Choroid plexus epithelial cell (primary cell): ENCODE results near the gene TEX26.

ENCODE experiments used
- DNase-seq: peaks from one replicate; pipeline ENCODE4 v3.0.0-alpha.2; 2010; ENCODE audit warnings: low read depth
- H3K4me3 ChIP-seq: 2 replicates; pipeline ENCODE4 v1.5.1; 2011; ENCODE audit warnings: low read depth, mild to moderate bottlenecking, control low read depth, low read length, moderate library complexity
- CTCF ChIP-seq: conservative IDR thresholded peaks from 2 replicates; pipeline ENCODE4 v1.5.1; 2011; ENCODE audit warnings: low read depth, mild to moderate bottlenecking, control low read depth, inconsistent platforms, low read length, moderate library complexity

Gene TEX26

GRCh38 chr13:30898070-30898469, 34.4 kb upstream of the TEX26 start:
- DNase-seq = no peak
- H3K4me3 ChIP-seq = no peak overlapping the region
- no peak for TF ChIP-seq CTCF

- H3K4me3 ChIP-seq = no peak overlapping the region
- DNase-seq = peak; percentile 99
- TF ChIP-seq CTCF = peak; percentile 38
Observed at GRCh38 chr13:30898678-30899241, 33.7 kb upstream of the TEX26 start.

GRCh38 chr13:30900436-30900835, 32.0 kb upstream of the TEX26 start:
- no peak for DNase-seq
- no peak overlapping the region for H3K4me3 ChIP-seq
- no peak for TF ChIP-seq CTCF

GRCh38 chr13:30900952-30901749, 31.3 kb upstream of the TEX26 start:
- DNase-seq = no peak
- no peak for TF ChIP-seq CTCF
- no peak overlapping the region for H3K4me3 ChIP-seq

- H3K4me3 ChIP-seq = no peak overlapping the region
- TF ChIP-seq CTCF = no peak
- peak; percentile 64 for DNase-seq
Observed at GRCh38 chr13:30904043-30904442, 28.4 kb upstream of the TEX26 start.

GRCh38 chr13:30905932-30906383, 26.5 kb upstream of the TEX26 start, which contains the start of gene MEDAG:
MEDAG (plus strand) TSS chr13:30906271; CDS start chr13:30906516, 245 bp downstream.
- peak within 1 kb of the TSS; percentile 61 for H3K4me3 ChIP-seq
- TF ChIP-seq CTCF = no peak
- peak; percentile 88 for DNase-seq
